GM23338 (cell line): ENCODE measurements around the gene RAB17. TPM values are rescaled to one million over a fixed set of nuclear protein-coding genes. Genes with fewer than 3 reads are reported as not detected.

Experiments
- ATAC-seq: fragments of 200-7000 bp; cut with Tn5 transposase; 3 replicates; pipeline ENCODE4 v1.9.1; 2020
- DNase-seq: peaks from one replicate; pipeline ENCODE4 v3.0.0-alpha.2; 2015; ENCODE audit warnings: low spot score
- H2AFZ ChIP-seq: fragments of 200-600 bp; sonication (generic); 2 replicates; pipeline ENCODE4 v1.8.0; 2016; ENCODE audit warnings: antibody characterized with exemption, mild to moderate bottlenecking, moderate library complexity
- H3F3A ChIP-seq: fragments of 200-600 bp; sonication (generic); replicated peaks from 2 replicates; pipeline ENCODE4 v1.8.0; 2017; ENCODE audit warnings: antibody characterized with exemption, mixed run types, low read depth
- H3K27ac ChIP-seq: fragments of 200-600 bp; sonication (generic); 2 replicates; pipeline ENCODE4 v1.6.1; 2016; ENCODE audit warnings: low read depth
- H3K27me3 ChIP-seq: fragments of 200-600 bp; sonication (generic); 2 replicates; pipeline ENCODE4 v1.8.0; 2016; ENCODE audit warnings: mild to moderate bottlenecking, mixed run types, moderate library complexity; ENCODE audit not compliant: insufficient read depth
- H3K36me3 ChIP-seq: fragments of 200-600 bp; sonication (generic); 2 replicates; pipeline ENCODE4 v1.8.0; 2016; ENCODE audit warnings: mild to moderate bottlenecking; ENCODE audit not compliant: insufficient read depth
- H3K4me1 ChIP-seq: fragments of 200-600 bp; sonication (generic); 2 replicates; pipeline ENCODE4 v1.8.0; 2016; ENCODE audit warnings: mild to moderate bottlenecking, moderate library complexity; ENCODE audit not compliant: insufficient read depth
- H3K4me2 ChIP-seq: fragments of 200-600 bp; sonication (generic); 2 replicates; pipeline ENCODE4 v1.7.1; 2017; ENCODE audit warnings: mixed run types
- H3K4me3 ChIP-seq: fragments of 200-600 bp; sonication (generic); 2 replicates; pipeline ENCODE4 v1.6.1; 2016; ENCODE audit warnings: mixed run types
- H3K79me2 ChIP-seq: fragments of 200-600 bp; sonication (generic); replicated peaks from 2 replicates; pipeline ENCODE4 v1.8.0; 2017; ENCODE audit warnings: mild to moderate bottlenecking; ENCODE audit not compliant: insufficient read depth
- H3K9me2 ChIP-seq: fragments of 200-600 bp; sonication (generic); 2 replicates; pipeline ENCODE4 v1.8.0; 2017; ENCODE audit not compliant: insufficient read depth
- H4K20me1 ChIP-seq: fragments of 200-600 bp; sonication (generic); replicated peaks from 2 replicates; pipeline ENCODE4 v1.8.0; 2017; ENCODE audit warnings: mild to moderate bottlenecking; ENCODE audit not compliant: insufficient read depth
- H3K27ac Mint-ChIP-seq: 2 replicates; pipeline ENCODE4 v1.8.0; 2020; ENCODE audit warnings: inconsistent platforms, mild to moderate bottlenecking, moderate library complexity, mixed read lengths
- H3K27me3 Mint-ChIP-seq: 3 replicates; pipeline ENCODE4 v1.8.0; 2022; ENCODE audit warnings: low read depth, mild to moderate bottlenecking, moderate library complexity, mixed read lengths, inconsistent platforms; ENCODE audit not compliant: insufficient read depth, poor library complexity
- H3K36me3 Mint-ChIP-seq: 3 replicates; pipeline ENCODE4 v1.8.0; 2021; ENCODE audit warnings: low read depth, mild to moderate bottlenecking, inconsistent platforms, moderate library complexity, mixed read lengths
- H3K4me1 Mint-ChIP-seq: 3 replicates; pipeline ENCODE4 v1.8.0; 2020; ENCODE audit warnings: mild to moderate bottlenecking, inconsistent platforms, mixed read lengths
- H3K4me3 Mint-ChIP-seq: 3 replicates; pipeline ENCODE4 v1.8.0; 2021; ENCODE audit warnings: moderate library complexity, mild to moderate bottlenecking, inconsistent platforms, mixed read lengths
- H3K9me3 Mint-ChIP-seq: 3 replicates; pipeline ENCODE4 v1.8.0; 2020; ENCODE audit warnings: moderate library complexity, mild to moderate bottlenecking, inconsistent platforms, mixed read lengths
- EZH2 ChIP-seq: fragments of 200-600 bp; sonication (generic); IDR thresholded peaks from one replicate; pipeline ENCODE4 v1.8.0; 2017; ENCODE audit warnings: antibody characterized with exemption, mild to moderate bottlenecking, low read depth; ENCODE audit not compliant: unreplicated experiment
- JUNB ChIP-seq: IDR thresholded peaks from one replicate; pipeline ENCODE4 v1.6.1; 2016; ENCODE audit warnings: antibody characterized with exemption; ENCODE audit not compliant: unreplicated experiment
- POLR2AphosphoS5 ChIP-seq: IDR thresholded peaks from 2 replicates; pipeline ENCODE4 v1.6.1; 2016; ENCODE audit warnings: antibody characterized with exemption, low read depth
- STAT1 ChIP-seq: IDR thresholded peaks from one replicate; pipeline ENCODE4 v1.6.1; 2016; ENCODE audit warnings: antibody characterized with exemption; ENCODE audit not compliant: unreplicated experiment
- ZNF114 ChIP-seq: fragments of 250-450 bp; sonication (Bioruptor Pico); IDR thresholded peaks from 2 replicates; pipeline ENCODE4 v1.5.0; 2020; ENCODE audit warnings: mild to moderate bottlenecking, moderate library complexity
- ZNF331 ChIP-seq: fragments of 250-450 bp; sonication (Bioruptor Pico); IDR thresholded peaks from 2 replicates; pipeline ENCODE4 v1.5.0; 2020; ENCODE audit warnings: low read depth, mild to moderate bottlenecking, moderate library complexity
- ZNF462 ChIP-seq: fragments of 250-450 bp; sonication (Bioruptor Pico); IDR thresholded peaks from 2 replicates; pipeline ENCODE4 v1.5.0; 2020; ENCODE audit warnings: mild to moderate bottlenecking, moderate library complexity
- polyA plus RNA-seq: library from polyadenylated mRNA; unstranded; fragments of >200 nt; fragmentation: Nextera tagmentation; extraction: Ambion mirVana; gene quantifications from 2 replicates; pipeline ENCODE4 v1.2.1, GENCODE V29; 2016
- total RNA-seq: library from RNA; depleted of rRNA; stranded (reverse); fragments of >200 nt; shearing (Covaris generic); gene quantifications from 2 replicates; pipeline ENCODE4 v1.2.3, GENCODE V29; 2014
- TF ChIP-seq, protein P1 (sequence below): IDR thresholded peaks from one replicate; pipeline ENCODE4 v1.6.1; 2018; ENCODE audit warnings: antibody characterized with exemption; ENCODE audit not compliant: unreplicated experiment
- TF ChIP-seq, protein P2 (sequence below): IDR thresholded peaks from 2 replicates; pipeline ENCODE4 v1.6.1; 2016; ENCODE audit warnings: antibody characterized with exemption

RAB17 gene
- total and polyA plus RNA-seq, 2 experiments from 2014 or later = 22.4 to 26.9 TPM

DNA sequence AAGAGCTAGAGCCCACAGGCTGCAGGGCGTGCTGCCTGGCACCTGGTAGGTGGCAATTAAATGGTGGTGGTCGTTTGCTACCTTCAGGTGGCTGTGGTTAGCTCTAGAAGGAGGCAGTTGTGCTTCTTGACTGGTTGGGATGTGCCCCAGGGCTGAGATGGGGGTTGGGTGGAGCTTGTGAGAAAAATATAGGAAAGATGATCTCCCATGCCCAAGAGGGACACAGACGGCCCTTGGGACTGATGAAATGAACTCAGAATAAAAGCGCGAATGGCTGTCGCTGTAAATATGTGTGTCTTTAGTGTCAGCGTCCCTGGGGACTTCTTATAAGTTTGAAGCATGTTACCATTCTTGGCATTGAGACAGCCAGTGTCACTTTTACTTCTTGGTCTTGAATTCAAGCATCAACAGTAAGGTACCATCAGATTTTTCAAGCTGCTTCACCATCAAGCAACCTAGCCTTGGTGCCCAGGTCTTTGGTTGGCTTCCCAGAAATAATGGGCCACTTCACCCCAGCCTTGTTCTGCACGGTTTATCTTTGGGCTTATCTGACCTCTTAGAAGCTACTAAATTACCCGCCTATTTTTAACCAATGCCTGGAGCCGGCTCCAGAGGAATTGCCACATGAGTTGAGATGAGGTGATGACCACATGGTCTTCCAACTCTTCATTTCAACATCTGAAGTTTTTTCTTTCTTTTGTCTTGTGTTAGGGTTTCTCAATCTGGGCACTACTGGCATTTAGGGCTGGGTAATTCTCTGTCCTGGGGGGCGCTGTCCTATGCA, 48.7 kb upstream of the RAB17 start (continued):
- TF ChIP-seq, protein P1, sequence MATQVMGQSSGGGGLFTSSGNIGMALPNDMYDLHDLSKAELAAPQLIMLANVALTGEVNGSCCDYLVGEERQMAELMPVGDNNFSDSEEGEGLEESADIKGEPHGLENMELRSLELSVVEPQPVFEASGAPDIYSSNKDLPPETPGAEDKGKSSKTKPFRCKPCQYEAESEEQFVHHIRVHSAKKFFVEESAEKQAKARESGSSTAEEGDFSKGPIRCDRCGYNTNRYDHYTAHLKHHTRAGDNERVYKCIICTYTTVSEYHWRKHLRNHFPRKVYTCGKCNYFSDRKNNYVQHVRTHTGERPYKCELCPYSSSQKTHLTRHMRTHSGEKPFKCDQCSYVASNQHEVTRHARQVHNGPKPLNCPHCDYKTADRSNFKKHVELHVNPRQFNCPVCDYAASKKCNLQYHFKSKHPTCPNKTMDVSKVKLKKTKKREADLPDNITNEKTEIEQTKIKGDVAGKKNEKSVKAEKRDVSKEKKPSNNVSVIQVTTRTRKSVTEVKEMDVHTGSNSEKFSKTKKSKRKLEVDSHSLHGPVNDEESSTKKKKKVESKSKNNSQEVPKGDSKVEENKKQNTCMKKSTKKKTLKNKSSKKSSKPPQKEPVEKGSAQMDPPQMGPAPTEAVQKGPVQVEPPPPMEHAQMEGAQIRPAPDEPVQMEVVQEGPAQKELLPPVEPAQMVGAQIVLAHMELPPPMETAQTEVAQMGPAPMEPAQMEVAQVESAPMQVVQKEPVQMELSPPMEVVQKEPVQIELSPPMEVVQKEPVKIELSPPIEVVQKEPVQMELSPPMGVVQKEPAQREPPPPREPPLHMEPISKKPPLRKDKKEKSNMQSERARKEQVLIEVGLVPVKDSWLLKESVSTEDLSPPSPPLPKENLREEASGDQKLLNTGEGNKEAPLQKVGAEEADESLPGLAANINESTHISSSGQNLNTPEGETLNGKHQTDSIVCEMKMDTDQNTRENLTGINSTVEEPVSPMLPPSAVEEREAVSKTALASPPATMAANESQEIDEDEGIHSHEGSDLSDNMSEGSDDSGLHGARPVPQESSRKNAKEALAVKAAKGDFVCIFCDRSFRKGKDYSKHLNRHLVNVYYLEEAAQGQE = no peak
- TF ChIP-seq EZH2 = no peak
- no peak for TF ChIP-seq STAT1

- H2AFZ ChIP-seq = no peak overlapping the region
- H3K27me3 ChIP-seq = peaks cover 9% of the 10 kb centered on the region
- H3K79me2 ChIP-seq = peaks cover 25% of the 10 kb centered on the region
- H4K20me1 ChIP-seq = 0 out of 2 replicates have a peak, but pooled peaks cover 4% of the 10 kb centered on the region
- H3K27me3 Mint-ChIP-seq = peaks cover 3% of the 10 kb centered on the region
- no peaks in the 10 kb centered on the region for H3K4me1 Mint-ChIP-seq
- 0 out of 2 replicates have a peak, but pooled peaks cover 4% of the 10 kb centered on the region for H3K36me3 ChIP-seq
- H3F3A ChIP-seq = no peaks in the 10 kb centered on the region
- H3K36me3 Mint-ChIP-seq = peaks cover 51% of the 10 kb centered on the region
- peaks cover 3% of the 10 kb centered on the region; the same call in 1 of the 2 replicates for H3K9me2 ChIP-seq
- no peak overlapping the region for H3K27ac ChIP-seq
- no peak overlapping the region for H3K4me3 ChIP-seq
- DNase-seq (no peak), ATAC-seq (no peak)
- no peak overlapping the region for H3K27ac Mint-ChIP-seq
- H3K9me3 Mint-ChIP-seq = peaks cover 30% of the 10 kb centered on the region
- no peak overlapping the region for H3K4me2 ChIP-seq
- no peak overlapping the region for H3K4me3 Mint-ChIP-seq
- no peaks in the 10 kb centered on the region for H3K4me1 ChIP-seq
- TF ChIP-seq, protein P2, sequence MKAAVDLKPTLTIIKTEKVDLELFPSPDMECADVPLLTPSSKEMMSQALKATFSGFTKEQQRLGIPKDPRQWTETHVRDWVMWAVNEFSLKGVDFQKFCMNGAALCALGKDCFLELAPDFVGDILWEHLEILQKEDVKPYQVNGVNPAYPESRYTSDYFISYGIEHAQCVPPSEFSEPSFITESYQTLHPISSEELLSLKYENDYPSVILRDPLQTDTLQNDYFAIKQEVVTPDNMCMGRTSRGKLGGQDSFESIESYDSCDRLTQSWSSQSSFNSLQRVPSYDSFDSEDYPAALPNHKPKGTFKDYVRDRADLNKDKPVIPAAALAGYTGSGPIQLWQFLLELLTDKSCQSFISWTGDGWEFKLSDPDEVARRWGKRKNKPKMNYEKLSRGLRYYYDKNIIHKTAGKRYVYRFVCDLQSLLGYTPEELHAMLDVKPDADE = no peak
- TF ChIP-seq ZNF462 (CRISPR knock-in tag) = no peak
- TF ChIP-seq, protein P1 = no peak
- no peak for TF ChIP-seq STAT1
- TF ChIP-seq ZNF331 (CRISPR knock-in tag) = no peak
- no peak for TF ChIP-seq POLR2AphosphoS5
- TF ChIP-seq JUNB = no peak
- TF ChIP-seq ZNF114 (CRISPR knock-in tag) = no peak
- TF ChIP-seq EZH2 = no peak
These were observed 47.6 kb upstream of the RAB17 start for GRCh38 chr2:237638176-237638575.
